Right renal pelvis (tissue), 4 donors: ENCODE data around the gene SAMD13. TPM values are rescaled to one million over a fixed set of nuclear protein-coding genes. Genes with fewer than 3 reads are reported as not detected.

ENCODE experiments used
- polyA plus RNA-seq, 4 donors: library from polyadenylated mRNA; unstranded; fragments of 120-200 nt; gene quantifications; one replicate each; pipeline ENCODE4 v1.2.1, GENCODE V29; 2013; ENCODE audit not compliant: insufficient read length in 4 of 4

Gene SAMD13
- polyA plus RNA-seq, 4 donors = 6.0 to 8.1 (median 6.7) TPM

Other genes starting within 250 kb of the SAMD13 start
- 10 to 100 TPM; 51.1 to 68.6 (median 67.5) TPM for gene PRKACB, start 157.4 kb upstream of the SAMD13 start, polyA plus RNA-seq
- gene DNASE2B, start 96.8 kb downstream of the SAMD13 start, polyA plus RNA-seq = under 1 TPM in 1 of 4 donors, not detected in 3; 0.24 TPM
- 10 to 100 TPM; 44.7 to 55.0 (median 51.7) TPM for gene RPF1, start 177.6 kb downstream of the SAMD13 start, polyA plus RNA-seq
- 1 to 10 TPM; 1.3 to 3.6 (median 2.4) TPM for gene SPATA1, start 204.7 kb downstream of the SAMD13 start, polyA plus RNA-seq
- 100 to 1,000 TPM; 176 to 200 (median 196) TPM for gene GNG5, start 204.9 kb downstream of the SAMD13 start, polyA plus RNA-seq